HCT116 (cell line): Measurements from ENCODE around the gene FAM124B. TPM values are rescaled to one million over a fixed set of nuclear protein-coding genes. Genes with fewer than 3 reads are reported as not detected.

Source experiments
- ATAC-seq: fragments of 200-7000 bp; cut with Tn5 transposase; 2 replicates; pipeline ENCODE4 v1.9.1; 2020; ENCODE audit warnings: mild to moderate bottlenecking, moderate library complexity
- BruUV-seq: library from RNA; stranded (reverse); fragments of 400-500 nt; replicated peaks from 2 replicates; lab custom pipeline; 2021; lab: Mats Ljungman, UMichigan
- CTCF ChIA-PET: fragments of 300-600 bp; sonication (Branson Sonifier 250); formaldehyde crosslinking; loops from one replicate; lab custom pipeline; 2021; ENCODE audit warnings: antibody characterized with exemption; lab: Charles Lee
- POLR2A ChIA-PET: fragments of 300-600, 350-600 bp; sonication (Branson Sonifier 250); formaldehyde crosslinking; loops from one replicate; lab custom pipeline; 2021; ENCODE audit warnings: antibody characterized with exemption; lab: Charles Lee
- RAD21 ChIA-PET, 2 experiments: fragments of 300-600 bp; sonication (Branson Sonifier 250); formaldehyde crosslinking; loops; one replicate each; lab custom pipeline; 2023; ENCODE audit warnings: low total read pairs in 2 of 2; ENCODE audit not compliant: uncharacterized antibody in 2 of 2, unreplicated experiment in 2 of 2, low non-redundant PET in 1 of 2; lab: Charles Lee
- DNase-seq: peaks from one replicate; pipeline ENCODE4 v3.0.0-alpha.2; 2010; ENCODE audit warnings: low read depth, low spot score
- H2AFZ ChIP-seq: fragments of 200-600 bp; shearing (Covaris generic), sonication (generic); 2 replicates; pipeline ENCODE4 v1.6.1; 2017; ENCODE audit warnings: low read depth, mixed run types, mixed read lengths, antibody characterized with exemption, low read length; ENCODE audit not compliant: poor library complexity, severe bottlenecking
- H3K27ac ChIP-seq: 2 replicates; pipeline ENCODE4 v1.5.1; 2012; ENCODE audit warnings: low read depth, low read length
- H3K27me3 ChIP-seq: fragments of 200-600 bp; sonication (generic); 2 replicates; pipeline ENCODE4 v1.6.1; 2016; ENCODE audit warnings: mixed run types, low read length, mixed read lengths; ENCODE audit not compliant: insufficient read depth
- H3K36me3 ChIP-seq, 2 experiments: fragments of 200-500 bp in 1 of 2; fragments of 200-600 bp in 1 of 2; sonication (Bioruptor generic) in 1 of 2; sonication (generic) in 1 of 2; 2 replicates each; pipeline versions ENCODE4 v1.5.1 to v1.6.1; 2014 to 2016; ENCODE audit warnings: low read length in 2 of 2, inconsistent platforms in 1 of 2, mixed read lengths in 1 of 2, mixed run types in 1 of 2; ENCODE audit not compliant: insufficient read depth in 2 of 2, control insufficient read depth in 1 of 2
- H3K4me1 ChIP-seq, 2 experiments: fragments of 200-600 bp in 1 of 2; sonication (generic) in 1 of 2; 2 replicates each; pipeline versions ENCODE4 v1.5.1 to v1.6.1; 2012 to 2017; ENCODE audit warnings: low read length in 2 of 2, inconsistent platforms in 1 of 2, mild to moderate bottlenecking in 1 of 2, mixed read lengths in 1 of 2, mixed run types in 1 of 2, moderate library complexity in 1 of 2; ENCODE audit not compliant: insufficient read depth in 2 of 2, control insufficient read depth in 1 of 2
- H3K4me2 ChIP-seq: fragments of 200-600 bp; sonication (generic); 2 replicates; pipeline ENCODE4 v1.6.1; 2017; ENCODE audit warnings: mixed run types, low read length, mixed read lengths
- H3K4me3 ChIP-seq, 2 experiments: fragments of 200-600 bp in 1 of 2; sonication (generic) in 1 of 2; replicated peaks in 1 of 2; 2 replicates each; pipeline ENCODE4 v1.5.1; 2011 to 2016; ENCODE audit warnings: low read length in 2 of 2, control low read depth in 1 of 2, low read depth in 1 of 2, mild to moderate bottlenecking in 1 of 2, mixed read lengths in 1 of 2, mixed run types in 1 of 2
- H3K79me2 ChIP-seq: fragments of 200-600 bp; sonication (generic); 2 replicates; pipeline ENCODE4 v1.6.1; 2017; ENCODE audit warnings: mild to moderate bottlenecking, mixed run types, low read length, moderate library complexity, mixed read lengths; ENCODE audit not compliant: insufficient read depth
- H3K9ac ChIP-seq: fragments of 200-600 bp; sonication (generic); 2 replicates; pipeline ENCODE4 v1.6.1; 2016; ENCODE audit warnings: low read length, mixed read lengths
- H3K9me2 ChIP-seq: fragments of 200-600 bp; sonication (generic), shearing (Covaris generic); 2 replicates; pipeline ENCODE4 v1.6.1; 2017; ENCODE audit warnings: mixed run types, mild to moderate bottlenecking, moderate library complexity; ENCODE audit not compliant: insufficient read depth
- H3K9me3 ChIP-seq, 2 experiments: fragments of 200-500 bp in 1 of 2; fragments of 200-600 bp in 1 of 2; sonication (Bioruptor generic) in 1 of 2; sonication (generic) in 1 of 2; 2 replicates each; pipeline ENCODE4 v1.6.1; 2014 to 2017; ENCODE audit warnings: low read length in 2 of 2, mixed read lengths in 2 of 2, inconsistent platforms in 1 of 2, low read depth in 1 of 2, mild to moderate bottlenecking in 1 of 2, mixed run types in 1 of 2, moderate library complexity in 1 of 2; ENCODE audit not compliant: control insufficient read depth in 1 of 2, insufficient read depth in 1 of 2
- H4K20me1 ChIP-seq: fragments of 200-600 bp; sonication (generic), shearing (Covaris generic); 2 replicates; pipeline ENCODE4 v1.6.1; 2017; ENCODE audit warnings: mixed run types, mild to moderate bottlenecking, moderate library complexity; ENCODE audit not compliant: insufficient read depth
- CEBPB ChIP-seq: IDR thresholded peaks from 2 replicates; pipeline ENCODE4 v1.6.1; 2012; ENCODE audit warnings: low read depth
- EZH2phosphoT487 ChIP-seq: fragments of 200-600 bp; IDR thresholded peaks from 2 replicates; pipeline ENCODE4 v1.6.1; 2018; ENCODE audit warnings: antibody characterized with exemption, borderline replicate concordance
- POLR2A ChIP-seq: IDR thresholded peaks from 2 replicates; pipeline ENCODE4 v1.7.0; 2011; ENCODE audit warnings: borderline replicate concordance; ENCODE audit not compliant: insufficient read depth, insufficient read length; ENCODE audit errors: extremely low read depth
- RAD21 ChIP-seq: IDR thresholded peaks from 2 replicates; pipeline ENCODE4 v1.6.1; 2012; ENCODE audit warnings: low read depth, mild to moderate bottlenecking
- TCF7L2 ChIP-seq: IDR thresholded peaks from 2 replicates; pipeline ENCODE4 v1.7.0; 2011; ENCODE audit warnings: borderline replicate concordance, inconsistent platforms; ENCODE audit not compliant: insufficient read depth, insufficient read length; ENCODE audit errors: extremely low read depth
- intact Hi-C: fragments of 100-400 bp; cut with micrococcal nuclease; formaldehyde crosslinking; loops from 2 replicates; pipeline ENCODE4 v1.10.0; 2022
- total RNA-seq: library from RNA; stranded (reverse); gene quantifications from one replicate; pipeline ENCODE4 v1.2.1, GENCODE V29; 2021; ENCODE audit not compliant: unreplicated experiment
- TF ChIP-seq, protein P1 (sequence below): IDR thresholded peaks from 2 replicates; pipeline ENCODE4 v1.6.1; 2012; ENCODE audit warnings: low read depth
- TF ChIP-seq, protein P2 (sequence below), 3 experiments: fragments of 200-600 bp in 1 of 3; sonication (generic) in 1 of 3; IDR thresholded peaks in 2 of 3; conservative IDR thresholded peaks in 1 of 3; 2 replicates each; pipeline ENCODE4 v1.5.1; 2012 to 2017; ENCODE audit warnings: low read depth in 2 of 3, low read length in 2 of 3, antibody characterized with exemption in 1 of 3, borderline replicate concordance in 1 of 3, control low read depth in 1 of 3, mild to moderate bottlenecking in 1 of 3, mixed read lengths in 1 of 3, mixed run types in 1 of 3, moderate library complexity in 1 of 3; ENCODE audit not compliant: insufficient read depth in 1 of 3

The FAM124B gene
- total RNA-seq, 1 experiment from 2014 or later, result not detected

DNA sequence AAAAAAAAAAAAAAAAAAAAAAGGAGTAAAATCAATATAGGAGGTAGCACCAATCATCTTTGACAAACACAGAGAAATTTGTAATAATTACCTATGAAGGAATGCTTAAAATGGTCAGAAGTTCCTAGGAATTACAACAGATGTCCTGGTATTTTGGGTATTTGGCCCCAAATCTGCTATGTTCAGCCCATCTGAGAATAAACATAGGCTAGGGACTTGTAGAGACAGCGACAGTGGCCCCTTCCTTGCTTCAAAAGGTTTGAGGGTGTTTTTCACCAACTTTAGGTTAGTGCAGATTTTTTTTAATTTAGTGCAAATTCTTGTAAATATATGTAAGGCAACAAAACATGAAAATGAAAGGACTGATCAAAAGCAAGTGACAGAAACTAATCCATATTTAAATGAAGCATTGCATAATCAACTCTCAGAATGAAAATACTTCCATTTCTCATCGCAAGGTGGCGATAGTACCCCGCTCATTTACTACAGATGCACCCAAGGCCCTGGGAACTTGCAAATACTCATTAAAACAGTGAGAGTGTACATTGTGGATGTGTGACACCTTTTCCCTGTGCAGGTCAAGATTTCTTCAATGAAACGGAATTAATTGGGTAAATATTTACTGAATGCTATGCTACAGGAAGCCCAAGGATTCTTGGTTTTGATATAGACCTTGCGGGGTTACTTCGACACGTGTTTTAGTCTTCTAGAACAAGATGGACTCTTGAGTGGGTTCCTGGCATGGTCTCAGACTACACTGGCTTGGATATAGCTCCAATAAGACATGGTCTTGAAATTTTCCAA, 44.6 kb downstream of the FAM124B start:
- Histone ChIP-seq H3K4me3 (no peak overlapping the region), H3K27me3 (no peaks in the 10 kb centered on the region), H3K4me1 (0 out of 4 replicates have a peak, but pooled peaks cover 0 to 4% of the 10 kb centered on the region in 2 experiments), H4K20me1 (no peaks in the 10 kb centered on the region), H2AFZ (peak overlapping the region; percentile 1), H3K9ac (no peak overlapping the region), H3K9me2 (no peaks in the 10 kb centered on the region; the same call in 1 of the 2 replicates), H3K79me2 (no peaks in the 10 kb centered on the region), H3K9me3 (no peaks in the 10 kb centered on the region), H3K4me2 (no peak overlapping the region), H3K27ac (no peak overlapping the region), H3K36me3 (no peaks in the 10 kb centered on the region)
- RAD21 ChIA-PET, result no interaction called here
- CTCF ChIA-PET, result interaction anchor here (1.0 to 2.9 kb wide), 2 partner anchors 387 to 644 kb away, joined by 3 to 12 read pairs; no protein-coding TSS in a partner anchor
- TF ChIP-seq POLR2A (no peak), TCF7L2 (no peak), EZH2phosphoT487 (no peak), CEBPB (peak; percentile 96), RAD21 (peak; percentile 92)
- TF ChIP-seq, protein P1, sequence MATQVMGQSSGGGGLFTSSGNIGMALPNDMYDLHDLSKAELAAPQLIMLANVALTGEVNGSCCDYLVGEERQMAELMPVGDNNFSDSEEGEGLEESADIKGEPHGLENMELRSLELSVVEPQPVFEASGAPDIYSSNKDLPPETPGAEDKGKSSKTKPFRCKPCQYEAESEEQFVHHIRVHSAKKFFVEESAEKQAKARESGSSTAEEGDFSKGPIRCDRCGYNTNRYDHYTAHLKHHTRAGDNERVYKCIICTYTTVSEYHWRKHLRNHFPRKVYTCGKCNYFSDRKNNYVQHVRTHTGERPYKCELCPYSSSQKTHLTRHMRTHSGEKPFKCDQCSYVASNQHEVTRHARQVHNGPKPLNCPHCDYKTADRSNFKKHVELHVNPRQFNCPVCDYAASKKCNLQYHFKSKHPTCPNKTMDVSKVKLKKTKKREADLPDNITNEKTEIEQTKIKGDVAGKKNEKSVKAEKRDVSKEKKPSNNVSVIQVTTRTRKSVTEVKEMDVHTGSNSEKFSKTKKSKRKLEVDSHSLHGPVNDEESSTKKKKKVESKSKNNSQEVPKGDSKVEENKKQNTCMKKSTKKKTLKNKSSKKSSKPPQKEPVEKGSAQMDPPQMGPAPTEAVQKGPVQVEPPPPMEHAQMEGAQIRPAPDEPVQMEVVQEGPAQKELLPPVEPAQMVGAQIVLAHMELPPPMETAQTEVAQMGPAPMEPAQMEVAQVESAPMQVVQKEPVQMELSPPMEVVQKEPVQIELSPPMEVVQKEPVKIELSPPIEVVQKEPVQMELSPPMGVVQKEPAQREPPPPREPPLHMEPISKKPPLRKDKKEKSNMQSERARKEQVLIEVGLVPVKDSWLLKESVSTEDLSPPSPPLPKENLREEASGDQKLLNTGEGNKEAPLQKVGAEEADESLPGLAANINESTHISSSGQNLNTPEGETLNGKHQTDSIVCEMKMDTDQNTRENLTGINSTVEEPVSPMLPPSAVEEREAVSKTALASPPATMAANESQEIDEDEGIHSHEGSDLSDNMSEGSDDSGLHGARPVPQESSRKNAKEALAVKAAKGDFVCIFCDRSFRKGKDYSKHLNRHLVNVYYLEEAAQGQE, result no peak
- TF ChIP-seq, protein P2, sequence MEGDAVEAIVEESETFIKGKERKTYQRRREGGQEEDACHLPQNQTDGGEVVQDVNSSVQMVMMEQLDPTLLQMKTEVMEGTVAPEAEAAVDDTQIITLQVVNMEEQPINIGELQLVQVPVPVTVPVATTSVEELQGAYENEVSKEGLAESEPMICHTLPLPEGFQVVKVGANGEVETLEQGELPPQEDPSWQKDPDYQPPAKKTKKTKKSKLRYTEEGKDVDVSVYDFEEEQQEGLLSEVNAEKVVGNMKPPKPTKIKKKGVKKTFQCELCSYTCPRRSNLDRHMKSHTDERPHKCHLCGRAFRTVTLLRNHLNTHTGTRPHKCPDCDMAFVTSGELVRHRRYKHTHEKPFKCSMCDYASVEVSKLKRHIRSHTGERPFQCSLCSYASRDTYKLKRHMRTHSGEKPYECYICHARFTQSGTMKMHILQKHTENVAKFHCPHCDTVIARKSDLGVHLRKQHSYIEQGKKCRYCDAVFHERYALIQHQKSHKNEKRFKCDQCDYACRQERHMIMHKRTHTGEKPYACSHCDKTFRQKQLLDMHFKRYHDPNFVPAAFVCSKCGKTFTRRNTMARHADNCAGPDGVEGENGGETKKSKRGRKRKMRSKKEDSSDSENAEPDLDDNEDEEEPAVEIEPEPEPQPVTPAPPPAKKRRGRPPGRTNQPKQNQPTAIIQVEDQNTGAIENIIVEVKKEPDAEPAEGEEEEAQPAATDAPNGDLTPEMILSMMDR (IDR thresholded peaks at IDR 0.05 in 2 of 3, conservative IDR thresholded peaks at IDR 0.05 in 1 of 3; ENCODE audit: borderline replicate concordance in 1 of 3, insufficient read depth in 1 of 3, low read depth in 2 of 3, low read length in 2 of 3), result peak; percentile 62 to 91 (median 85); a peak in 5 of 6 replicates
- BruUV-seq, result no TSS peak
- DNase-seq (peak; percentile 44), ATAC-seq (peak; percentile 83)
- POLR2A ChIA-PET, result no interaction called here
- intact Hi-C loops, result loop anchor here (1.0 to 5.0 kb wide), 6 partner anchors 289 to 1305 kb away; no protein-coding TSS in a partner anchor
